ENCODE data around the gene LAMB1.

Gene LAMB1

GRCh38 chr7:107953265-107953923 lies 49.6 kb downstream of the LAMB1 start:
- Histone ChIP-seq H3K36me3 (replicated peaks; ENCODE audit: insufficient read depth, low read length) (no peaks in the 10 kb centered on the region), H4K20me1 (ENCODE audit: insufficient read depth, low read length) (no peaks in the 10 kb centered on the region), H3F3A (ENCODE audit: insufficient read depth, low read length) (no peaks in the 10 kb centered on the region), H3K4me1 (ENCODE audit: low read length) (no peaks in the 10 kb centered on the region), H3K4me2 (ENCODE audit: low read depth, low read length) (no peak overlapping the region), H3K79me2 (ENCODE audit: low read length) (no peaks in the 10 kb centered on the region), H3K9ac (ENCODE audit: low read length) (no peak overlapping the region), H3K4me3 (ENCODE audit: low read length) (no peak overlapping the region), H3K9me3 (replicated peaks; ENCODE audit: insufficient read depth, low read length) (no peaks in the 10 kb centered on the region), H3K9me2 (replicated peaks; ENCODE audit: insufficient read depth, low read length) (no peaks in the 10 kb centered on the region), H3K27me3 (replicated peaks; ENCODE audit: insufficient read depth, low read length) (no peaks in the 10 kb centered on the region), H3K27ac (ENCODE audit: low read length) (no peak overlapping the region), H2AFZ (ENCODE audit: low read length) (no peak overlapping the region)
- no peak for TF ChIP-seq EZH2 (optimal IDR thresholded peaks at IDR 0.05; ENCODE audit: low read depth, low read length)
- TF ChIP-seq CTCF (IDR thresholded peaks at IDR 0.05; ENCODE audit: low read length) = no peak
- no peak for TF ChIP-seq EZH2phosphoT487 (IDR thresholded peaks at IDR 0.05; ENCODE audit: low read length)
- no peak for DNase-seq

GRCh38 chr7:107951896-107952295 lies 51.1 kb downstream of the LAMB1 start:
- H3K9me2 ChIP-seq (replicated peaks; ENCODE audit: insufficient read depth, low read length) = no peaks in the 10 kb centered on the region
- no peak overlapping the region for H3K4me2 ChIP-seq (ENCODE audit: low read depth, low read length)
- no peaks in the 10 kb centered on the region for H3F3A ChIP-seq (ENCODE audit: insufficient read depth, low read length)
- H3K27ac ChIP-seq (ENCODE audit: low read length) = no peak overlapping the region
- no peak overlapping the region for H3K9ac ChIP-seq (ENCODE audit: low read length)
- DNase-seq = no peak
- H3K27me3 ChIP-seq (replicated peaks; ENCODE audit: insufficient read depth, low read length) = no peaks in the 10 kb centered on the region
- no peak overlapping the region for H3K4me3 ChIP-seq (ENCODE audit: low read length)
- no peaks in the 10 kb centered on the region for H3K79me2 ChIP-seq (ENCODE audit: low read length)
- H2AFZ ChIP-seq (ENCODE audit: low read length) = no peak overlapping the region
- H3K9me3 ChIP-seq (replicated peaks; ENCODE audit: insufficient read depth, low read length) = no peaks in the 10 kb centered on the region
- no peaks in the 10 kb centered on the region for H3K36me3 ChIP-seq (replicated peaks; ENCODE audit: insufficient read depth, low read length)
- H3K4me1 ChIP-seq (ENCODE audit: low read length) = no peaks in the 10 kb centered on the region
- TF ChIP-seq CTCF (IDR thresholded peaks at IDR 0.05; ENCODE audit: low read length) (no peak), EZH2 (optimal IDR thresholded peaks at IDR 0.05; ENCODE audit: low read depth, low read length) (no peak), EZH2phosphoT487 (IDR thresholded peaks at IDR 0.05; ENCODE audit: low read length) (no peak)
- H4K20me1 ChIP-seq (ENCODE audit: insufficient read depth, low read length) = no peaks in the 10 kb centered on the region

GRCh38 chr7:107951172-107951787 lies 51.7 kb downstream of the LAMB1 start:
- H3K4me1 ChIP-seq (ENCODE audit: low read length) = no peaks in the 10 kb centered on the region

More at GRCh38 chr7:107951172-107951787, 51.7 kb downstream of the LAMB1 start:
- H3K9ac ChIP-seq (ENCODE audit: low read length) = no peak overlapping the region
- no peaks in the 10 kb centered on the region for H3K79me2 ChIP-seq (ENCODE audit: low read length)
- no peaks in the 10 kb centered on the region for H3F3A ChIP-seq (ENCODE audit: insufficient read depth, low read length)
- no peaks in the 10 kb centered on the region for H3K36me3 ChIP-seq (replicated peaks; ENCODE audit: insufficient read depth, low read length)
- H3K4me3 ChIP-seq (ENCODE audit: low read length) = no peak overlapping the region
- H3K9me3 ChIP-seq (replicated peaks; ENCODE audit: insufficient read depth, low read length) = no peaks in the 10 kb centered on the region
- H4K20me1 ChIP-seq (ENCODE audit: insufficient read depth, low read length) = no peaks in the 10 kb centered on the region
- DNase-seq = no peak
- H3K9me2 ChIP-seq (replicated peaks; ENCODE audit: insufficient read depth, low read length) = no peaks in the 10 kb centered on the region
- no peak overlapping the region for H3K27ac ChIP-seq (ENCODE audit: low read length)
- no peak for TF ChIP-seq EZH2 (optimal IDR thresholded peaks at IDR 0.05; ENCODE audit: low read depth, low read length)
- TF ChIP-seq EZH2phosphoT487 (IDR thresholded peaks at IDR 0.05; ENCODE audit: low read length) = no peak
- TF ChIP-seq CTCF (IDR thresholded peaks at IDR 0.05; ENCODE audit: low read length) = no peak
- H3K27me3 ChIP-seq (replicated peaks; ENCODE audit: insufficient read depth, low read length) = no peaks in the 10 kb centered on the region
- no peak overlapping the region for H3K4me2 ChIP-seq (ENCODE audit: low read depth, low read length)
- H2AFZ ChIP-seq (ENCODE audit: low read length) = no peak overlapping the region

Measured in MM.1S (cell line).